Effector memory CD4-positive, alpha-beta T cell (primary cell): ENCODE results near the gene APOBEC3A.

Experiments used
- DNase-seq, 3 donors: peaks; one replicate each; pipeline ENCODE4 v3.0.0-alpha.2; 2020
- H3K27ac ChIP-seq: 2 replicates; pipeline ENCODE4 v1.7.0; 2013; ENCODE audit warnings: mild to moderate bottlenecking, low read length, moderate library complexity; ENCODE audit not compliant: insufficient read depth, poor library complexity, severe bottlenecking
- H3K27me3 ChIP-seq: replicated peaks from 2 replicates; pipeline ENCODE4 v1.7.0; 2013; ENCODE audit warnings: mild to moderate bottlenecking, low read length; ENCODE audit not compliant: insufficient read depth, control insufficient read depth, poor library complexity, severe bottlenecking
- H3K36me3 ChIP-seq: 2 replicates; pipeline ENCODE4 v1.7.0; 2013; ENCODE audit warnings: mild to moderate bottlenecking, low read length, moderate library complexity; ENCODE audit not compliant: control insufficient read depth, insufficient read depth
- H3K4me1 ChIP-seq: 2 replicates; pipeline ENCODE4 v1.7.0; 2013; ENCODE audit warnings: low read length, mild to moderate bottlenecking; ENCODE audit not compliant: control insufficient read depth, insufficient read depth, poor library complexity, severe bottlenecking
- H3K4me3 ChIP-seq: 2 replicates; pipeline ENCODE4 v1.7.0; 2013; ENCODE audit warnings: low read length, low read depth, mild to moderate bottlenecking; ENCODE audit not compliant: insufficient read depth, poor library complexity, severe bottlenecking
- H3K9me3 ChIP-seq: 2 replicates; pipeline ENCODE4 v1.7.0; 2013; ENCODE audit warnings: mild to moderate bottlenecking, low read length, moderate library complexity; ENCODE audit not compliant: control insufficient read depth

Gene APOBEC3A

GRCh38 chr22:38949889-38950405 lies 7.5 kb upstream of the APOBEC3A start:
- no peaks in the 10 kb centered on the region for H3K36me3 ChIP-seq
- DNase-seq: no peak
- H3K27ac ChIP-seq: no peak overlapping the region
- no peak overlapping the region for H3K4me3 ChIP-seq
- H3K9me3 ChIP-seq: no peaks in the 10 kb centered on the region
- H3K27me3 ChIP-seq: no peaks in the 10 kb centered on the region
- no peaks in the 10 kb centered on the region for H3K4me1 ChIP-seq

- no peak for DNase-seq
- H3K36me3 ChIP-seq: no peaks in the 10 kb centered on the region
- H3K9me3 ChIP-seq: no peaks in the 10 kb centered on the region
- no peak overlapping the region for H3K27ac ChIP-seq
- H3K4me1 ChIP-seq: no peaks in the 10 kb centered on the region
- H3K27me3 ChIP-seq: no peaks in the 10 kb centered on the region
- H3K4me3 ChIP-seq: no peak overlapping the region
Observed at GRCh38 chr22:38950527-38951295, 6.7 kb upstream of the APOBEC3A start.

- no peaks in the 10 kb centered on the region for H3K9me3 ChIP-seq
- H3K36me3 ChIP-seq: no peaks in the 10 kb centered on the region
- H3K4me3 ChIP-seq: no peak overlapping the region
- no peaks in the 10 kb centered on the region for H3K27me3 ChIP-seq
- no peak overlapping the region for H3K27ac ChIP-seq
- H3K4me1 ChIP-seq: no peaks in the 10 kb centered on the region
- DNase-seq: no peak
Observed at GRCh38 chr22:38951734-38952133, 5.7 kb upstream of the APOBEC3A start.

GRCh38 chr22:38952281-38952993 lies 5.0 kb upstream of the APOBEC3A start:
- no peak for DNase-seq
- H3K4me1 ChIP-seq: no peaks in the 10 kb centered on the region
- H3K36me3 ChIP-seq: no peaks in the 10 kb centered on the region
- H3K27ac ChIP-seq: no peak overlapping the region
- no peaks in the 10 kb centered on the region for H3K9me3 ChIP-seq
- H3K27me3 ChIP-seq: no peaks in the 10 kb centered on the region
- no peak overlapping the region for H3K4me3 ChIP-seq

GRCh38 chr22:38953091-38953490 lies 4.3 kb upstream of the APOBEC3A start:
- no peak for DNase-seq
- H3K9me3 ChIP-seq: no peaks in the 10 kb centered on the region
- H3K36me3 ChIP-seq: no peaks in the 10 kb centered on the region
- no peak overlapping the region for H3K4me3 ChIP-seq
- H3K27ac ChIP-seq: no peak overlapping the region
- H3K4me1 ChIP-seq: no peaks in the 10 kb centered on the region
- H3K27me3 ChIP-seq: no peaks in the 10 kb centered on the region

GRCh38 chr22:38953577-38954413 lies 3.6 kb upstream of the APOBEC3A start:
- Histone ChIP-seq H3K36me3 (no peaks in the 10 kb centered on the region), H3K4me1 (no peaks in the 10 kb centered on the region), H3K9me3 (no peaks in the 10 kb centered on the region), H3K4me3 (no peak overlapping the region), H3K27me3 (no peaks in the 10 kb centered on the region), H3K27ac (no peak overlapping the region)
- peak; percentile 13 to 18 (median 18) for DNase-seq

- H3K9me3 ChIP-seq: no peaks in the 10 kb centered on the region
- H3K4me3 ChIP-seq: no peak overlapping the region
- H3K36me3 ChIP-seq: no peaks in the 10 kb centered on the region
- H3K27me3 ChIP-seq: no peaks in the 10 kb centered on the region
- no peak overlapping the region for H3K27ac ChIP-seq
- H3K4me1 ChIP-seq: no peaks in the 10 kb centered on the region
- no peak for DNase-seq
Observed at GRCh38 chr22:38954414-38955043, 2.9 kb upstream of the APOBEC3A start.

GRCh38 chr22:38955250-38955905 lies 2.0 kb upstream of the APOBEC3A start:
- H3K36me3 ChIP-seq: no peaks in the 10 kb centered on the region
- no peaks in the 10 kb centered on the region for H3K27me3 ChIP-seq
- H3K27ac ChIP-seq: no peak overlapping the region
- no peaks in the 10 kb centered on the region for H3K4me1 ChIP-seq
- H3K4me3 ChIP-seq: no peak overlapping the region
- DNase-seq: no peak
- no peaks in the 10 kb centered on the region for H3K9me3 ChIP-seq

- no peaks in the 10 kb centered on the region for H3K4me1 ChIP-seq
Observed at GRCh38 chr22:38955926-38956325, 1.5 kb upstream of the APOBEC3A start.

More at GRCh38 chr22:38955926-38956325, 1.5 kb upstream of the APOBEC3A start:
- no peaks in the 10 kb centered on the region for H3K27me3 ChIP-seq
- DNase-seq: no peak
- H3K27ac ChIP-seq: no peak overlapping the region
- H3K9me3 ChIP-seq: no peaks in the 10 kb centered on the region
- no peaks in the 10 kb centered on the region for H3K36me3 ChIP-seq
- H3K4me3 ChIP-seq: no peak overlapping the region
